NCI-H226 (cell line): ENCODE data around the gene SMPD3.

Experiments used
- DNase-seq: peaks from one replicate; pipeline ENCODE4 v3.0.0-alpha.2; 2015

Gene SMPD3

GRCh38 chr16:68401871-68402747 lies 46.2 kb downstream of the SMPD3 start:
- DNase-seq, result no peak

- DNase-seq, result no peak
Measured at GRCh38 chr16:68400924-68401460, 47.3 kb downstream of the SMPD3 start.

GRCh38 chr16:68400083-68400923 lies 48.0 kb downstream of the SMPD3 start:
- no peak for DNase-seq

GRCh38 chr16:68399456-68399855 lies 48.9 kb downstream of the SMPD3 start:
- DNase-seq, result no peak

- no peak for DNase-seq
Measured at GRCh38 chr16:68397710-68398201, 50.6 kb downstream of the SMPD3 start.

- DNase-seq, result no peak
Measured at GRCh38 chr16:68396481-68396880, 51.8 kb downstream of the SMPD3 start.

- DNase-seq, result no peak
Measured at GRCh38 chr16:68395815-68396214, 52.5 kb downstream of the SMPD3 start.

- no peak for DNase-seq
Measured at GRCh38 chr16:68395167-68395786, 53.0 kb downstream of the SMPD3 start.

GRCh38 chr16:68393333-68393732 lies 55.0 kb downstream of the SMPD3 start:
- DNase-seq, result no peak

GRCh38 chr16:68389750-68390371 lies 58.4 kb downstream of the SMPD3 start:
- DNase-seq, result no peak

- DNase-seq, result no peak
Measured at GRCh38 chr16:68389006-68389405, 59.3 kb downstream of the SMPD3 start.

- no peak for DNase-seq
Measured at GRCh38 chr16:68388124-68388523, 60.2 kb downstream of the SMPD3 start.

- DNase-seq, result no peak
Measured at GRCh38 chr16:68387301-68387700, 61.0 kb downstream of the SMPD3 start.

- DNase-seq, result no peak
Measured at GRCh38 chr16:68386628-68387027, 61.7 kb downstream of the SMPD3 start.

GRCh38 chr16:68385371-68385770 lies 62.9 kb downstream of the SMPD3 start:
- no peak for DNase-seq

GRCh38 chr16:68384288-68385161 lies 63.8 kb downstream of the SMPD3 start:
- no peak for DNase-seq

GRCh38 chr16:68383858-68384257 lies 64.5 kb downstream of the SMPD3 start:
- no peak for DNase-seq

GRCh38 chr16:68382296-68382718 lies 66.0 kb downstream of the SMPD3 start:
- DNase-seq, result no peak

GRCh38 chr16:68381363-68381724 lies 67.0 kb downstream of the SMPD3 start:
- DNase-seq, result no peak

GRCh38 chr16:68380676-68381362 lies 67.5 kb downstream of the SMPD3 start:
- no peak for DNase-seq

- DNase-seq, result no peak
Measured at GRCh38 chr16:68380348-68380670, 68.0 kb downstream of the SMPD3 start.
